Measurements from ENCODE around the gene CEP85. TPM values are rescaled to one million over a fixed set of nuclear protein-coding genes. Genes with fewer than 3 reads are reported as not detected.

CEP85 gene
- total RNA-seq, 2 donors from 2014 or later: 6.2 to 6.9 TPM

GRCh38 chr1:26289158-26290059 is 55.4 kb downstream of the CEP85 start:
- DNase-seq: peak in 1 of 4 donors; percentile 67

GRCh38 chr1:26290122-26290881 is 56.3 kb downstream of the CEP85 start:
- H3K9me3 ChIP-seq: no peaks in the 10 kb centered on the region
- H3K4me3 ChIP-seq: no peak overlapping the region
- 67 to 84% methylated on average over 9 to 11 of the region's 11 CpGs for WGBS, 2 donors
- no peak for DNase-seq
- peak overlapping the region in 2 of 4 donors; percentile 35 to 68 for H3K27ac ChIP-seq
- TF ChIP-seq POLR2A (IDR thresholded peaks at IDR 0.05) (no peak), CTCF (IDR thresholded peaks at IDR 0.05) (no peak)
- intact Hi-C loops (cut with DNase I): no loop called here
- peaks cover 3% of the 10 kb centered on the region for H3K4me1 ChIP-seq
- H3K36me3 ChIP-seq (replicated peaks in 1 of 2; ENCODE audit: insufficient read depth in 1 of 2, low read depth in 2 of 2): no peaks in the 10 kb centered on the region
- no peak for ATAC-seq
- H3K27me3 ChIP-seq: no peaks in the 10 kb centered on the region

More at GRCh38 chr1:26289158-26290059, 55.4 kb downstream of the CEP85 start:
- ATAC-seq: no peak
- H3K9me3 ChIP-seq: no peaks in the 10 kb centered on the region
- H3K27ac ChIP-seq: peak overlapping the region in 2 of 4 donors; percentile 35 to 68
- H3K4me3 ChIP-seq: no peak overlapping the region
- H3K27me3 ChIP-seq: no peaks in the 10 kb centered on the region
- H3K4me1 ChIP-seq: peaks cover 12% of the 10 kb centered on the region
- 73 to 88% methylated on average over 17 to 21 of the region's 21 CpGs for WGBS, 2 donors
- intact Hi-C loops (cut with DNase I): loop anchor here (5.0 kb wide), 1 partner anchor 33 kb away; no protein-coding TSS in a partner anchor
- H3K36me3 ChIP-seq (replicated peaks in 1 of 2; ENCODE audit: insufficient read depth in 1 of 2, low read depth in 2 of 2): no peaks in the 10 kb centered on the region
- no peak for TF ChIP-seq POLR2A (IDR thresholded peaks at IDR 0.05)
- no peak for TF ChIP-seq CTCF (IDR thresholded peaks at IDR 0.05)

- Histone ChIP-seq H3K9me3 (no peaks in the 10 kb centered on the region), H3K27me3 (no peaks in the 10 kb centered on the region), H3K4me1 (no peaks in the 10 kb centered on the region), H3K27ac (peak overlapping the region in 2 of 4 donors; percentile 29 to 68), H3K36me3 (replicated peaks in 1 of 2; ENCODE audit: insufficient read depth in 1 of 2, low read depth in 2 of 2) (no peaks in the 10 kb centered on the region), H3K4me3 (no peak overlapping the region)
- TF ChIP-seq CTCF (IDR thresholded peaks at IDR 0.05) (no peak), POLR2A (IDR thresholded peaks at IDR 0.05) (no peak)
- 84 to 88% methylated on average over 9 to 11 of the region's 11 CpGs for WGBS, 2 donors
- intact Hi-C loops (cut with DNase I): no loop called here
- no peak for DNase-seq
- ATAC-seq: no peak
Measured at GRCh38 chr1:26290882-26291261, 56.9 kb downstream of the CEP85 start.

GRCh38 chr1:26291433-26291832 is 57.4 kb downstream of the CEP85 start:
- DNase-seq: no peak
- ATAC-seq: no peak
- Histone ChIP-seq H3K4me1 (no peaks in the 10 kb centered on the region), H3K27me3 (no peaks in the 10 kb centered on the region), H3K27ac (no peak overlapping the region), H3K36me3 (replicated peaks in 1 of 2; ENCODE audit: insufficient read depth in 1 of 2, low read depth in 2 of 2) (no peaks in the 10 kb centered on the region), H3K9me3 (no peaks in the 10 kb centered on the region), H3K4me3 (no peak overlapping the region)
- intact Hi-C loops (cut with DNase I): no loop called here
- TF ChIP-seq CTCF (IDR thresholded peaks at IDR 0.05) (no peak), POLR2A (IDR thresholded peaks at IDR 0.05) (no peak)
- 83 to 100% methylated on average over 3 of the region's 3 CpGs for WGBS, 2 donors
